Smooth muscle cell (in vitro differentiated cells): Measurements from ENCODE around the gene KHK. TPM values are rescaled to one million over a fixed set of nuclear protein-coding genes. Genes with fewer than 3 reads are reported as not detected.

ENCODE experiments used
- DNase-seq: peaks from one replicate; lab custom pipeline; 2025; ENCODE audit not compliant: unreplicated experiment; lab: John Stamatoyannopoulos, UW
- H2AFZ ChIP-seq: fragments of 200-600 bp; sonication (generic); 2 replicates; pipeline ENCODE4 v1.6.0; 2016; ENCODE audit warnings: antibody characterized with exemption, low read depth, mild to moderate bottlenecking
- H3F3A ChIP-seq: fragments of 200-600 bp; sonication (generic); 2 replicates; pipeline ENCODE4 v1.6.0; 2017; ENCODE audit warnings: antibody characterized with exemption, low read depth
- H3K27ac ChIP-seq: fragments of 200-600 bp; sonication (generic); 2 replicates; pipeline ENCODE4 v1.5.1; 2016; ENCODE audit warnings: low read depth, mild to moderate bottlenecking
- H3K27me3 ChIP-seq: fragments of 200-600 bp; sonication (generic); 2 replicates; pipeline ENCODE4 v1.6.1; 2016; ENCODE audit warnings: low read depth, mild to moderate bottlenecking
- H3K36me3 ChIP-seq: fragments of 200-600 bp; sonication (generic); 2 replicates; pipeline ENCODE4 v1.5.1; 2016; ENCODE audit warnings: low read depth
- H3K4me1 ChIP-seq: fragments of 200-600 bp; sonication (generic); 2 replicates; pipeline ENCODE4 v1.5.1; 2016; ENCODE audit warnings: low read depth
- H3K4me2 ChIP-seq: fragments of 200-600 bp; sonication (generic); 2 replicates; pipeline ENCODE4 v1.6.0; 2016; ENCODE audit warnings: mild to moderate bottlenecking
- H3K4me3 ChIP-seq: fragments of 200-600 bp; sonication (generic); 2 replicates; pipeline ENCODE4 v1.5.1; 2016; ENCODE audit warnings: mild to moderate bottlenecking
- H3K79me2 ChIP-seq: fragments of 200-600 bp; sonication (generic); 2 replicates; pipeline ENCODE4 v1.6.0; 2016; ENCODE audit warnings: low read depth, mild to moderate bottlenecking
- H3K9ac ChIP-seq: fragments of 200-600 bp; sonication (generic); 2 replicates; pipeline ENCODE4 v1.6.0; 2016; ENCODE audit warnings: low read depth
- H3K9me3 ChIP-seq: fragments of 200-600 bp; sonication (generic); replicated peaks from 2 replicates; pipeline ENCODE4 v1.5.1; 2016; ENCODE audit warnings: low read depth
- H4K20me1 ChIP-seq: fragments of 200-600 bp; sonication (generic); 2 replicates; pipeline ENCODE4 v1.6.0; 2016; ENCODE audit warnings: low read depth
- WGBS: methylation state at CpG from one replicate; pipeline ENCODE4 v1.1.7; 2016; ENCODE audit warnings: low lambda C conversion rate; 5-methylcytosine and 5-hydroxymethylcytosine counted together
- polyA plus RNA-seq: library from polyadenylated mRNA; unstranded; fragments of >200 nt; fragmentation: Nextera tagmentation; extraction: Ambion mirVana; gene quantifications from 2 replicates; pipeline ENCODE4 v1.2.1, GENCODE V29; 2016
- total RNA-seq: library from RNA; depleted of rRNA; stranded (reverse); fragments of >200 nt; gene quantifications from 2 replicates; pipeline ENCODE4 v1.2.3, GENCODE V29; 2014
- TF ChIP-seq, protein P1 (sequence below): fragments of 200-600 bp; sonication (generic); IDR thresholded peaks from 2 replicates; pipeline ENCODE4 v1.5.1; 2017; ENCODE audit warnings: borderline replicate concordance, mild to moderate bottlenecking, antibody characterized with exemption; ENCODE audit not compliant: insufficient read depth, poor library complexity, severe bottlenecking

KHK gene
- total and polyA plus RNA-seq, 2 experiments from 2014 or later = 0.27 to 1.6 TPM

DNA sequence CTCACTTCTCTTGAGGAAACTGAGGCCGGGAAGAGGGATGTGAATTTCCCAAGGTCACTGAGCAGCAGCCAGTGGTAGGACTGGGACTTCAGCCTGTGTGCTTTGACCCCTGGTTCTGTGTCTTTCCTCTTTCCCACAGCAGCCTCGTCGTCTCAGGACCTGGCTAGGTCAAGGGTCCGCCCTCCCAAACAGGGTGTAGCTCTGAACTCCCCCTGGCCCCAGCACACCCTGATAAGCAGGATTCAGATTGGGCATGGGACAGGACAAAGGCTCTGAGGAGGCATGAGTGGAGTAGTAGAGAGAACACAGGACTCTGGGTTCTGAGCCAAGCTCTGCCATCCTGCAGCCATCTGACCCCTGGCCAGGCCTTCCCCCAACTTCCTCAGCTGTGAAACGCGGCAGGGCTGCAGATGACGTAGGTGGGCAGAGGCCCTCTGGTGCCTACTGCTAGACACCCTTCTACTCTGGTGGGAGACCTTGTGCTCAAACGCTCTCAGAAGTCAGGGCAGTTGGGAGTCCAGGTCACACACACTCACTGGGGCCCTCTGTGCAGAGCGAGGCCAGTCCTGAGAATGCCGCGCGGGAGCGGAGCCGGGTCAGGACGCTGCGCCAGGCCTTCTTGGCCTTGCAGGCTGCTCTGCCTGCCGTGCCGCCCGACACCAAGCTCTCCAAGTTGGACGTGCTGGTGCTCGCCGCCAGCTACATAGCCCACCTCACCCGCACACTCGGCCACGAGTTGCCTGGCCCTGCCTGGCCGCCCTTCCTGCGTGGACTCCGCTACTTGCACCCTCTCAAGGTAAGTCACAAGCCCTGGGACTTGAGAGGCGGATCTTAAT lies 63.2 kb downstream of the KHK start:
- H3K4me1 ChIP-seq = no peaks in the 10 kb centered on the region
- H3K9ac ChIP-seq = no peak overlapping the region
- 92% methylated on average over 18 of the region's 29 CpGs for WGBS
- no peaks in the 10 kb centered on the region for H3K9me3 ChIP-seq
- no peak overlapping the region for H3K27ac ChIP-seq
- no peaks in the 10 kb centered on the region for H3K27me3 ChIP-seq
- H3K79me2 ChIP-seq = no peaks in the 10 kb centered on the region
- H3F3A ChIP-seq = no peaks in the 10 kb centered on the region
- TF ChIP-seq, protein P1, sequence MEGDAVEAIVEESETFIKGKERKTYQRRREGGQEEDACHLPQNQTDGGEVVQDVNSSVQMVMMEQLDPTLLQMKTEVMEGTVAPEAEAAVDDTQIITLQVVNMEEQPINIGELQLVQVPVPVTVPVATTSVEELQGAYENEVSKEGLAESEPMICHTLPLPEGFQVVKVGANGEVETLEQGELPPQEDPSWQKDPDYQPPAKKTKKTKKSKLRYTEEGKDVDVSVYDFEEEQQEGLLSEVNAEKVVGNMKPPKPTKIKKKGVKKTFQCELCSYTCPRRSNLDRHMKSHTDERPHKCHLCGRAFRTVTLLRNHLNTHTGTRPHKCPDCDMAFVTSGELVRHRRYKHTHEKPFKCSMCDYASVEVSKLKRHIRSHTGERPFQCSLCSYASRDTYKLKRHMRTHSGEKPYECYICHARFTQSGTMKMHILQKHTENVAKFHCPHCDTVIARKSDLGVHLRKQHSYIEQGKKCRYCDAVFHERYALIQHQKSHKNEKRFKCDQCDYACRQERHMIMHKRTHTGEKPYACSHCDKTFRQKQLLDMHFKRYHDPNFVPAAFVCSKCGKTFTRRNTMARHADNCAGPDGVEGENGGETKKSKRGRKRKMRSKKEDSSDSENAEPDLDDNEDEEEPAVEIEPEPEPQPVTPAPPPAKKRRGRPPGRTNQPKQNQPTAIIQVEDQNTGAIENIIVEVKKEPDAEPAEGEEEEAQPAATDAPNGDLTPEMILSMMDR = no peak
- no peak overlapping the region for H3K4me2 ChIP-seq
- no peaks in the 10 kb centered on the region for H3K36me3 ChIP-seq
- no peaks in the 10 kb centered on the region for H4K20me1 ChIP-seq
- H2AFZ ChIP-seq = no peak overlapping the region
- no peak for DNase-seq
- no peak overlapping the region for H3K4me3 ChIP-seq

Other genes with a start within 250 kb of the KHK start
- 0.40 TPM in 1 of 2 replicates, not detected in the other for gene DPYSL5, start 238.6 kb upstream of the KHK start, total RNA-seq
- 0.37 TPM in 1 of 2 replicates, not detected in the other for gene DPYSL5, start 238.6 kb upstream of the KHK start, polyA plus RNA-seq
- 9.5 and 12.5 TPM in 2 replicates for gene MAPRE3, start 116.1 kb upstream of the KHK start, total RNA-seq
- gene MAPRE3, start 116.1 kb upstream of the KHK start, polyA plus RNA-seq = 29.5 and 30.5 TPM in 2 replicates
- gene TMEM214, start 53.8 kb upstream of the KHK start, total RNA-seq = 67.7 and 79.6 TPM in 2 replicates
- gene TMEM214, start 53.8 kb upstream of the KHK start, polyA plus RNA-seq = 94.9 and 99.7 TPM in 2 replicates
- gene AGBL5, start 35.1 kb upstream of the KHK start, total RNA-seq = 10.9 and 13.7 TPM in 2 replicates
- gene AGBL5, start 35.1 kb upstream of the KHK start, polyA plus RNA-seq = 17.1 and 20.0 TPM in 2 replicates
- gene OST4, start 15.1 kb upstream of the KHK start, total RNA-seq = 529 and 848 TPM in 2 replicates
- 1,164 and 1,292 TPM in 2 replicates for gene OST4, start 15.1 kb upstream of the KHK start, polyA plus RNA-seq
- 111 and 131 TPM in 2 replicates for gene EMILIN1, start 8.2 kb upstream of the KHK start, total RNA-seq
- gene EMILIN1, start 8.2 kb upstream of the KHK start, polyA plus RNA-seq = 330 and 518 TPM in 2 replicates
- gene CGREF1, start 32.4 kb downstream of the KHK start, total RNA-seq = 0.27 TPM in 1 of 2 replicates, not detected in the other
- 0.85 and 0.97 TPM in 2 replicates for gene CGREF1, start 32.4 kb downstream of the KHK start, polyA plus RNA-seq
- not detected in 2 replicates for gene ABHD1, start 37.0 kb downstream of the KHK start, total RNA-seq
- 0.13 TPM in 1 of 2 replicates, not detected in the other for gene ABHD1, start 37.0 kb downstream of the KHK start, polyA plus RNA-seq
- gene PREB, start 47.9 kb downstream of the KHK start, total RNA-seq = 44.9 and 53.2 TPM in 2 replicates
- 62.6 and 78.5 TPM in 2 replicates for gene PREB, start 47.9 kb downstream of the KHK start, polyA plus RNA-seq
- not detected in 2 replicates for gene PRR30, start 52.6 kb downstream of the KHK start, total RNA-seq
- not detected in 2 replicates for gene PRR30, start 52.6 kb downstream of the KHK start, polyA plus RNA-seq
- not detected in 2 replicates for gene TCF23, start 62.2 kb downstream of the KHK start, total RNA-seq
- gene TCF23, start 62.2 kb downstream of the KHK start, polyA plus RNA-seq = not detected in 2 replicates
- 233 and 243 TPM in 2 replicates for gene ATRAID, start 125.3 kb downstream of the KHK start, total RNA-seq
- 319 and 335 TPM in 2 replicates for gene ATRAID, start 125.3 kb downstream of the KHK start, polyA plus RNA-seq
- 32.3 and 49.8 TPM in 2 replicates for gene SLC5A6, start 125.5 kb downstream of the KHK start, total RNA-seq
- gene SLC5A6, start 125.5 kb downstream of the KHK start, polyA plus RNA-seq = 25.7 and 35.8 TPM in 2 replicates
- gene CAD, start 130.6 kb downstream of the KHK start, total RNA-seq = 20.3 and 20.4 TPM in 2 replicates
- 32.4 and 34.3 TPM in 2 replicates for gene CAD, start 130.6 kb downstream of the KHK start, polyA plus RNA-seq
- gene SLC30A3, start 176.3 kb downstream of the KHK start, total RNA-seq = not detected in 2 replicates
- 0.17 TPM in 1 of 2 replicates, not detected in the other for gene SLC30A3, start 176.3 kb downstream of the KHK start, polyA plus RNA-seq
- gene DNAJC5G, start 188.7 kb downstream of the KHK start, total RNA-seq = not detected in 2 replicates
- not detected in 2 replicates for gene DNAJC5G, start 188.7 kb downstream of the KHK start, polyA plus RNA-seq
- gene TRIM54, start 195.7 kb downstream of the KHK start, total RNA-seq = 0.22 TPM in 1 of 2 replicates, not detected in the other
- 0.80 TPM in 1 of 2 replicates, not detected in the other for gene TRIM54, start 195.7 kb downstream of the KHK start, polyA plus RNA-seq
- gene UCN, start 221.7 kb downstream of the KHK start, total RNA-seq = 0.36 and 0.54 TPM in 2 replicates
- gene UCN, start 221.7 kb downstream of the KHK start, polyA plus RNA-seq = 2.7 and 3.6 TPM in 2 replicates
- 87.1 and 114 TPM in 2 replicates for gene MPV17, start 236.3 kb downstream of the KHK start, total RNA-seq
- 117 and 128 TPM in 2 replicates for gene MPV17, start 236.3 kb downstream of the KHK start, polyA plus RNA-seq